Measurements from ENCODE around the gene NKAIN2.

DNA sequence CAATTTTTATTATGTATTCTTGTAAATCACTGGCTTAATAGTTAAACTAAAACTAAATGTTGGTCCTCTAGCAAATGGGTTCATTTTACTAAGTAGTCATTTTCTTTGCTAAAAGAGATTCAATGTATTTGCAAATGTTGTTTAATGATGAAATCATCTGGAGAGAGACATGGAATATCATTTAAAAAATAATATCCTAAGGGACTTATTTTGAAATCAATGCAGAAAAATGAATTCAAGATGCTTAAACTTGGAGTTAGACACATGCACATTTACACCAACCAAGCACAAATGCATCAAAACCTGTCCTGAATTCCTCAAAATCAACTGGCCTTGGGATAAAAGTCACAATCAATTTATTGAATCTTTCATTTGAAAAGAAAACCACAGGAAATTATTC is 993.6 kb downstream of the NKAIN2 start:
- TF ChIP-seq, protein P1, sequence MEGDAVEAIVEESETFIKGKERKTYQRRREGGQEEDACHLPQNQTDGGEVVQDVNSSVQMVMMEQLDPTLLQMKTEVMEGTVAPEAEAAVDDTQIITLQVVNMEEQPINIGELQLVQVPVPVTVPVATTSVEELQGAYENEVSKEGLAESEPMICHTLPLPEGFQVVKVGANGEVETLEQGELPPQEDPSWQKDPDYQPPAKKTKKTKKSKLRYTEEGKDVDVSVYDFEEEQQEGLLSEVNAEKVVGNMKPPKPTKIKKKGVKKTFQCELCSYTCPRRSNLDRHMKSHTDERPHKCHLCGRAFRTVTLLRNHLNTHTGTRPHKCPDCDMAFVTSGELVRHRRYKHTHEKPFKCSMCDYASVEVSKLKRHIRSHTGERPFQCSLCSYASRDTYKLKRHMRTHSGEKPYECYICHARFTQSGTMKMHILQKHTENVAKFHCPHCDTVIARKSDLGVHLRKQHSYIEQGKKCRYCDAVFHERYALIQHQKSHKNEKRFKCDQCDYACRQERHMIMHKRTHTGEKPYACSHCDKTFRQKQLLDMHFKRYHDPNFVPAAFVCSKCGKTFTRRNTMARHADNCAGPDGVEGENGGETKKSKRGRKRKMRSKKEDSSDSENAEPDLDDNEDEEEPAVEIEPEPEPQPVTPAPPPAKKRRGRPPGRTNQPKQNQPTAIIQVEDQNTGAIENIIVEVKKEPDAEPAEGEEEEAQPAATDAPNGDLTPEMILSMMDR (IDR thresholded peaks at IDR 0.05) = no peak
- no peak for TF ChIP-seq POLR2A (IDR thresholded peaks at IDR 0.05)

All from breast epithelium (tissue), 3 donors.